ENCODE data around the gene DR1. TPM values are rescaled to one million over a fixed set of nuclear protein-coding genes. Genes with fewer than 3 reads are reported as not detected.
A peak's percentile ranks its signal among the peaks of the same experiment; 100 is the strongest.

The DR1 gene
- total and polyA plus RNA-seq, 10 of the 15 experiments (the other 5 are each of a cell fraction or from before 2014, with no cell fraction given): 7.4 to 56.1 (median 35.4) TPM

GRCh38 chr1:93346421-93346993 lies 800 bp downstream of the DR1 start (continued):
- no peak for TF ChIP-seq MAX (IDR thresholded peaks at IDR 0.05; ENCODE audit: low read depth, low read length)
- 0 out of 2 replicates have a peak, but pooled peaks have one; percentile 30 for TF ChIP-seq ATF7 (IDR thresholded peaks at IDR 0.05; ENCODE audit: low read depth)
- no peak for TF ChIP-seq DPF2 (IDR thresholded peaks at IDR 0.05)
- TF ChIP-seq KDM1A (IDR thresholded peaks at IDR 0.05; ENCODE audit: borderline replicate concordance): no peak
- peak; percentile 35 to 40; a peak in 1 of 4 replicates for TF ChIP-seq BHLHE40 (IDR thresholded peaks at IDR 0.05; ENCODE audit: borderline replicate concordance in 1 of 2, low read depth in 2 of 2, low read length in 1 of 2)
- TF ChIP-seq POU2F2 (IDR thresholded peaks at IDR 0.05; ENCODE audit: borderline replicate concordance, low read depth, low read length): peak; percentile 13; the same call in 1 of the 3 replicates
- no peak for TF ChIP-seq CTCF (IDR thresholded peaks at IDR 0.05 in 2 of 3, conservative IDR thresholded peaks at IDR 0.05 in 1 of 3; ENCODE audit: control insufficient read depth in 2 of 3, extremely low read depth in 1 of 3, insufficient read depth in 1 of 3, low read depth in 3 of 3, low read length in 3 of 3)
- TF ChIP-seq ZSCAN29 (IDR thresholded peaks at IDR 0.05): no peak
- TF ChIP-seq YY1 (IDR thresholded peaks at IDR 0.05; ENCODE audit: low read depth, low read length): 0 out of 2 replicates have a peak, but pooled peaks have one; percentile 5

Measured in GM12878 (cell line).